Esophagus muscularis mucosa (tissue), 4 donors: Measurements from ENCODE around the gene XIRP2. TPM values are rescaled to one million over a fixed set of nuclear protein-coding genes. Genes with fewer than 3 reads are reported as not detected.

ENCODE experiments used
- DNase-seq: peaks from one replicate; pipeline ENCODE4 v3.0.0-alpha.2; 2017; ENCODE audit errors: extremely low spot score
- H3K27ac ChIP-seq, 4 donors: fragments of 200-600 bp; sonication (generic); replicated peaks in 1 of 4; 1 replicate in 3 of 4; 2 replicates in 1 of 4; pipeline ENCODE4 v1.5.1; 2016 to 2019; ENCODE audit warnings: mild to moderate bottlenecking in 1 of 4
- H3K27me3 ChIP-seq, 4 donors: fragments of 200-600 bp; sonication (generic); one replicate each; pipeline versions ENCODE4 v1.5.1 to v1.6.0; 2016 to 2019
- H3K36me3 ChIP-seq, 4 donors: fragments of 200-600 bp; sonication (generic); one replicate each; pipeline ENCODE4 v1.5.1; 2016 to 2019
- H3K4me1 ChIP-seq, 4 donors: fragments of 200-600 bp; sonication (generic); one replicate each; pipeline ENCODE4 v1.5.1; 2016 to 2019
- H3K4me3 ChIP-seq, 4 donors: fragments of 200-600 bp; sonication (generic); 1 replicate in 2 of 4; 2 replicates in 2 of 4; pipeline ENCODE4 v1.5.1; 2016 to 2019; ENCODE audit warnings: mild to moderate bottlenecking in 4 of 4, moderate library complexity in 1 of 4
- H3K9me3 ChIP-seq, 4 donors: fragments of 200-600 bp; sonication (generic); 1 replicate in 3 of 4; 2 replicates in 1 of 4; pipeline ENCODE4 v1.5.1; 2016 to 2019
- CTCF ChIP-seq, 3 experiments: fragments of 200-600 bp in 2 of 3; fragments of 450-650 bp in 1 of 3; sonication (generic) in 2 of 3; IDR thresholded peaks; one replicate each; pipeline ENCODE4 v1.5.1; 2017 to 2019; ENCODE audit warnings: antibody characterized with exemption in 3 of 3, mild to moderate bottlenecking in 2 of 3, moderate library complexity in 1 of 3
- EP300 ChIP-seq: sonication (generic); formaldehyde crosslinking; IDR thresholded peaks from one replicate; pipeline ENCODE4 v1.6.1; 2017; ENCODE audit warnings: antibody characterized with exemption
- POLR2A ChIP-seq: fragments of 450-650 bp; IDR thresholded peaks from one replicate; pipeline ENCODE4 v1.6.1; 2017; ENCODE audit warnings: antibody characterized with exemption, moderate library complexity, mild to moderate bottlenecking, low read depth
- POLR2AphosphoS5 ChIP-seq, 2 donors: sonication (generic); formaldehyde crosslinking; IDR thresholded peaks; one replicate each; pipeline ENCODE4 v1.6.1; 2017; ENCODE audit warnings: antibody characterized with exemption in 2 of 2
- WGBS: methylation state at CpG from one replicate; pipeline ENCODE4 v1.1.5; 2018; 5-methylcytosine and 5-hydroxymethylcytosine counted together
- intact Hi-C: fragments of 100-400 bp; cut with DNase I; formaldehyde crosslinking; loops from one replicate; pipeline ENCODE4 v1.15.1; 2023
- total RNA-seq, 4 donors: library from RNA; depleted of rRNA; stranded (reverse); fragments of >200 nt; gene quantifications; one replicate each; pipeline versions ENCODE4 v1.1.0 to v1.2.1, GENCODE V29; 2016

XIRP2 gene
- total RNA-seq, 4 donors from 2014 or later: 0.06 TPM; not detected in 3

GRCh38 chr2:166900700-166901099 lies 12.4 kb downstream of the XIRP2 start:
- no peak overlapping the region for H3K4me3 ChIP-seq
- no peak overlapping the region for H3K27ac ChIP-seq
- H3K4me1 ChIP-seq: no peaks in the 10 kb centered on the region
- H3K9me3 ChIP-seq: no peaks in the 10 kb centered on the region
- H3K27me3 ChIP-seq: no peaks in the 10 kb centered on the region
- TF ChIP-seq POLR2AphosphoS5 (IDR thresholded peaks at IDR 0.05) (no peak), POLR2A (no peak), CTCF (IDR thresholded peaks at IDR 0.05) (no peak), EP300 (no peak)
- WGBS: 81% methylated on average over 2 of the region's 2 CpGs
- intact Hi-C loops: no loop called here
- no peaks in the 10 kb centered on the region for H3K36me3 ChIP-seq
- no peak for DNase-seq

DNA sequence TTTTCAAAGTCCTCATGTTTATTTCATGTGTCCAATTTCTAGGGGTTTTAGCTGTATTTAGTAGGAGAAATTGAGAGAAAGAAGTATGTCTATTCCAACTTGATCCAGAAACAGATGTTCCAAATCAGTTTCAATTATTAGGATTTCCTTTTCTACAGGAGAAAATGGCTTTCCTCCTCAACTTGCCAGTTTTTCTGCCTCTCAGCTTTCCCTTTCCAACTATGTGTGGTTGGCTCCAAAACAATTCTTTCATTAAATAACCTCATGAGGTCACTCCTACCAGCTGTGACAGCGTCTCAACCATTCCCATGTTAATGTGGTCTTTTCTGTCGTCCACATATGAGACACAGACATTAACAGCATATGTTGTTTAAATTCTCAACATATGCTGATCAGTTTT lies 13.1 kb downstream of the XIRP2 start:
- intact Hi-C loops: no loop called here
- H3K36me3 ChIP-seq: no peaks in the 10 kb centered on the region
- 51% methylated on average over 2 of the region's 2 CpGs for WGBS
- H3K9me3 ChIP-seq: no peaks in the 10 kb centered on the region
- no peak overlapping the region for H3K4me3 ChIP-seq
- no peak for DNase-seq
- no peak overlapping the region for H3K27ac ChIP-seq
- no peaks in the 10 kb centered on the region for H3K27me3 ChIP-seq
- no peaks in the 10 kb centered on the region for H3K4me1 ChIP-seq
- TF ChIP-seq CTCF (IDR thresholded peaks at IDR 0.05) (no peak), POLR2A (no peak)

GRCh38 chr2:166916987-166917386 lies 28.7 kb downstream of the XIRP2 start:
- Histone ChIP-seq H3K36me3 (no peaks in the 10 kb centered on the region), H3K27me3 (no peaks in the 10 kb centered on the region), H3K4me3 (no peak overlapping the region), H3K4me1 (no peaks in the 10 kb centered on the region), H3K9me3 (no peaks in the 10 kb centered on the region), H3K27ac (no peak overlapping the region)
- 69% methylated on average over 4 of the region's 4 CpGs for WGBS
- no peak for DNase-seq
- intact Hi-C loops: no loop called here
- TF ChIP-seq POLR2AphosphoS5 (IDR thresholded peaks at IDR 0.05): no peak

- TF ChIP-seq POLR2AphosphoS5 (IDR thresholded peaks at IDR 0.05): no peak
- TF ChIP-seq CTCF (IDR thresholded peaks at IDR 0.05): no peak
- no peak for TF ChIP-seq POLR2A
- TF ChIP-seq EP300: no peak
- H3K27me3 ChIP-seq: no peaks in the 10 kb centered on the region
- intact Hi-C loops: no loop called here
- H3K27ac ChIP-seq: no peak overlapping the region
- DNase-seq: no peak
- no peaks in the 10 kb centered on the region for H3K36me3 ChIP-seq
- 79% methylated on average over 1 of the region's 1 CpG for WGBS
- no peaks in the 10 kb centered on the region for H3K9me3 ChIP-seq
- no peaks in the 10 kb centered on the region for H3K4me1 ChIP-seq
- H3K4me3 ChIP-seq: no peak overlapping the region
These were observed 29.1 kb downstream of the XIRP2 start for GRCh38 chr2:166917415-166917814.

GRCh38 chr2:166921261-166921896 lies 33.1 kb downstream of the XIRP2 start:
- no peak for TF ChIP-seq EP300
- TF ChIP-seq POLR2A: no peak
- TF ChIP-seq POLR2AphosphoS5 (IDR thresholded peaks at IDR 0.05): no peak
- TF ChIP-seq CTCF (IDR thresholded peaks at IDR 0.05): no peak
- Histone ChIP-seq H3K4me1 (no peaks in the 10 kb centered on the region), H3K36me3 (no peaks in the 10 kb centered on the region), H3K27ac (no peak overlapping the region), H3K4me3 (no peak overlapping the region), H3K9me3 (no peaks in the 10 kb centered on the region), H3K27me3 (no peaks in the 10 kb centered on the region)
- no peak for DNase-seq
- WGBS: 86% methylated on average over 2 of the region's 2 CpGs
- intact Hi-C loops: no loop called here
